Panc1 (cell line): Measurements from ENCODE around the gene DENND6A. TPM values are rescaled to one million over a fixed set of nuclear protein-coding genes. Genes with fewer than 3 reads are reported as not detected.

Experiments used
- ATAC-seq: fragments of 200-7000 bp; cut with Tn5 transposase; 2 replicates; pipeline ENCODE4 v1.9.1; 2020; ENCODE audit warnings: mild to moderate bottlenecking, moderate library complexity
- BruUV-seq: library from RNA; stranded (reverse); fragments of 400-500 nt; replicated peaks from 2 replicates; lab custom pipeline; 2021; lab: Mats Ljungman, UMichigan
- CTCF ChIA-PET: fragments of 300-600 bp; sonication (Branson Sonifier 250); formaldehyde crosslinking; loops from one replicate; lab custom pipeline; 2022; ENCODE audit warnings: antibody characterized with exemption; lab: Charles Lee
- POLR2A ChIA-PET: fragments of 300-600 bp; sonication (Branson Sonifier 250); formaldehyde crosslinking; loops from one replicate; lab custom pipeline; 2022; ENCODE audit warnings: antibody characterized with exemption; lab: Charles Lee
- DNase-seq: peaks from one replicate; pipeline ENCODE4 v3.0.0-alpha.2; 2010; ENCODE audit warnings: low read depth, low spot score
- H3K27ac ChIP-seq: 2 replicates; pipeline ENCODE4 v1.5.1; 2011; ENCODE audit warnings: mild to moderate bottlenecking, low read length, inconsistent platforms
- H3K27me3 ChIP-seq: fragments of 200-500 bp; sonication (Bioruptor generic); 2 replicates; pipeline ENCODE4 v1.6.0; 2014; ENCODE audit warnings: low read length, inconsistent platforms; ENCODE audit not compliant: control insufficient read depth, insufficient read depth
- H3K36me3 ChIP-seq: fragments of 200-500 bp; sonication (Bioruptor generic); 2 replicates; pipeline ENCODE4 v1.5.1; 2014; ENCODE audit warnings: inconsistent platforms, mild to moderate bottlenecking, low read length, moderate library complexity; ENCODE audit not compliant: control insufficient read depth, insufficient read depth
- H3K4me1 ChIP-seq: 2 replicates; pipeline ENCODE4 v1.5.1; 2011; ENCODE audit warnings: inconsistent platforms, mild to moderate bottlenecking, low read length, moderate library complexity; ENCODE audit not compliant: control insufficient read depth, insufficient read depth
- H3K4me3 ChIP-seq, 2 experiments: 2 replicates each; pipeline ENCODE4 v1.5.1; 2011 to 2012; ENCODE audit warnings: low read depth in 2 of 2, low read length in 2 of 2, mild to moderate bottlenecking in 2 of 2, inconsistent platforms in 1 of 2, moderate library complexity in 1 of 2
- H3K9me3 ChIP-seq: fragments of 200-500 bp; sonication (Bioruptor generic); 2 replicates; pipeline ENCODE4 v1.5.1; 2014; ENCODE audit warnings: low read depth, mild to moderate bottlenecking, inconsistent platforms, low read length, moderate library complexity; ENCODE audit not compliant: control insufficient read depth, insufficient read depth
- CTCF ChIP-seq: fragments of 450-650 bp; IDR thresholded peaks from 2 replicates; pipeline ENCODE4 v1.5.1; 2017; ENCODE audit warnings: mild to moderate bottlenecking
- POLR2AphosphoS5 ChIP-seq: IDR thresholded peaks from 2 replicates; pipeline ENCODE4 v1.6.1; 2012; ENCODE audit warnings: mild to moderate bottlenecking, low read depth, low read length, moderate library complexity
- SIN3A ChIP-seq: IDR thresholded peaks from 2 replicates; pipeline ENCODE4 v1.6.1; 2012; ENCODE audit warnings: low read depth, mild to moderate bottlenecking, low read length, moderate library complexity, borderline replicate concordance; ENCODE audit not compliant: insufficient read depth
- TCF7L2 ChIP-seq: IDR thresholded peaks from 2 replicates; pipeline ENCODE4 v1.6.1; 2011; ENCODE audit warnings: mild to moderate bottlenecking, low read depth, low read length, inconsistent platforms
- in situ Hi-C: cut with HindIII; loops from 2 replicates; pipeline ENCODE4 v1.10.0; 2016; ENCODE audit warnings: low sequenced_read_pairs, low pct_unique_long_range_greater_than_20kb
- intact Hi-C: fragments of 100-400 bp; cut with micrococcal nuclease; formaldehyde crosslinking; loops from one replicate; pipeline ENCODE4 v1.10.0; 2022; ENCODE audit not compliant: unreplicated experiment
- total RNA-seq: library from RNA; stranded (reverse); gene quantifications from one replicate; pipeline ENCODE4 v1.2.1, GENCODE V29; 2021; ENCODE audit not compliant: unreplicated experiment
- TF ChIP-seq, protein P1 (sequence below), 2 experiments: IDR thresholded peaks; 2 replicates each; pipeline ENCODE4 v1.6.1; 2011 to 2012; ENCODE audit warnings: low read depth in 2 of 2, control low read depth in 1 of 2, low read length in 1 of 2, mild to moderate bottlenecking in 1 of 2, moderate library complexity in 1 of 2; ENCODE audit not compliant: insufficient read depth in 1 of 2

DENND6A gene
- total RNA-seq, 1 experiment from 2014 or later = 18.1 TPM

GRCh38 chr3:57688291-57688690 lies 4.6 kb downstream of the DENND6A start:
- no peak for ATAC-seq
- no peak for TF ChIP-seq TCF7L2
- no peak for TF ChIP-seq CTCF
- TF ChIP-seq, protein P1, sequence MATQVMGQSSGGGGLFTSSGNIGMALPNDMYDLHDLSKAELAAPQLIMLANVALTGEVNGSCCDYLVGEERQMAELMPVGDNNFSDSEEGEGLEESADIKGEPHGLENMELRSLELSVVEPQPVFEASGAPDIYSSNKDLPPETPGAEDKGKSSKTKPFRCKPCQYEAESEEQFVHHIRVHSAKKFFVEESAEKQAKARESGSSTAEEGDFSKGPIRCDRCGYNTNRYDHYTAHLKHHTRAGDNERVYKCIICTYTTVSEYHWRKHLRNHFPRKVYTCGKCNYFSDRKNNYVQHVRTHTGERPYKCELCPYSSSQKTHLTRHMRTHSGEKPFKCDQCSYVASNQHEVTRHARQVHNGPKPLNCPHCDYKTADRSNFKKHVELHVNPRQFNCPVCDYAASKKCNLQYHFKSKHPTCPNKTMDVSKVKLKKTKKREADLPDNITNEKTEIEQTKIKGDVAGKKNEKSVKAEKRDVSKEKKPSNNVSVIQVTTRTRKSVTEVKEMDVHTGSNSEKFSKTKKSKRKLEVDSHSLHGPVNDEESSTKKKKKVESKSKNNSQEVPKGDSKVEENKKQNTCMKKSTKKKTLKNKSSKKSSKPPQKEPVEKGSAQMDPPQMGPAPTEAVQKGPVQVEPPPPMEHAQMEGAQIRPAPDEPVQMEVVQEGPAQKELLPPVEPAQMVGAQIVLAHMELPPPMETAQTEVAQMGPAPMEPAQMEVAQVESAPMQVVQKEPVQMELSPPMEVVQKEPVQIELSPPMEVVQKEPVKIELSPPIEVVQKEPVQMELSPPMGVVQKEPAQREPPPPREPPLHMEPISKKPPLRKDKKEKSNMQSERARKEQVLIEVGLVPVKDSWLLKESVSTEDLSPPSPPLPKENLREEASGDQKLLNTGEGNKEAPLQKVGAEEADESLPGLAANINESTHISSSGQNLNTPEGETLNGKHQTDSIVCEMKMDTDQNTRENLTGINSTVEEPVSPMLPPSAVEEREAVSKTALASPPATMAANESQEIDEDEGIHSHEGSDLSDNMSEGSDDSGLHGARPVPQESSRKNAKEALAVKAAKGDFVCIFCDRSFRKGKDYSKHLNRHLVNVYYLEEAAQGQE (IDR thresholded peaks at IDR 0.05; ENCODE audit: insufficient read depth in 1 of 2, low read depth in 2 of 2, low read length in 1 of 2) = no peak
- no peak for TF ChIP-seq POLR2AphosphoS5
- no peak for TF ChIP-seq SIN3A
- ChIA-PET CTCF (no interaction called here), POLR2A (no interaction called here)
- intact Hi-C loops = no loop called here
- no peak for DNase-seq
- BruUV-seq = no TSS peak
- H3K9me3 ChIP-seq = no peaks in the 10 kb centered on the region
- no peaks in the 10 kb centered on the region; the same call in 1 of the 2 replicates for H3K4me1 ChIP-seq
- H3K36me3 ChIP-seq = no peaks in the 10 kb centered on the region
- in situ Hi-C loops = no loop called here
- H3K27me3 ChIP-seq = no peaks in the 10 kb centered on the region
- no peak overlapping the region for H3K27ac ChIP-seq
- H3K4me3 ChIP-seq = no peak overlapping the region

GRCh38 chr3:57683286-57683685 lies 9.6 kb downstream of the DENND6A start:
- ATAC-seq (no peak), DNase-seq (no peak)
- in situ Hi-C loops (no loop called here), intact Hi-C loops (no loop called here)
- no peaks in the 10 kb centered on the region for H3K4me1 ChIP-seq
- no peaks in the 10 kb centered on the region for H3K9me3 ChIP-seq
- CTCF ChIA-PET = no interaction called here
- H3K36me3 ChIP-seq = no peaks in the 10 kb centered on the region
- no peak overlapping the region for H3K27ac ChIP-seq
- H3K27me3 ChIP-seq = no peaks in the 10 kb centered on the region
- POLR2A ChIA-PET = no interaction called here
- TF ChIP-seq, protein P1 (IDR thresholded peaks at IDR 0.05; ENCODE audit: insufficient read depth in 1 of 2, low read depth in 2 of 2, low read length in 1 of 2) = no peak
- TF ChIP-seq CTCF (no peak), SIN3A (no peak), TCF7L2 (no peak), POLR2AphosphoS5 (no peak)
- BruUV-seq = no TSS peak
- no peak overlapping the region for H3K4me3 ChIP-seq
